GM19397 (cell line): Measurements from ENCODE around the gene GRM4.

Experiments
- ATAC-seq: cut with Tn5 transposase; IDR thresholded peaks from one replicate; pipeline ENCODE4 v1.9.1; 2021; ENCODE audit warnings: mild to moderate bottlenecking, moderate library complexity; ENCODE audit not compliant: unreplicated experiment

The GRM4 gene

DNA sequence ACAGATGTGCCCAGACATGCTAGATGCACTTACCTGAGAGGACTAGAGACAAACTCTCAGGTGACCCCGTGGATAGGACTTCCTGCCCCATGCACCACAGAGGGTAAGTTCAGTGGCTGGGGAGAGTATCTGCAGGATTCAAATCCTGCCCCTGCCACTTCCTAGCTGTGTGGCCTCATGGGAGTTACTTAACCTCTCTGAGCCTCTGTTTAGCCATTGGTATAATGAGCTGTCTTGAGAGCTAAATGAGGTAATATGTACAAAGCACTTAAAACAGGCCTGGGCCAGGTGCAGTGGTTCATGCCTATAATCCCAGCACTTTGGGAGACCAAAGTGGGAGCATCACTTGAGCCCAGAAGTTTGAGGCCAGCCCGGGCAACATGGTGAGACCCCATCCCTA, 59.3 kb downstream of the GRM4 start:
- no peak for ATAC-seq

DNA sequence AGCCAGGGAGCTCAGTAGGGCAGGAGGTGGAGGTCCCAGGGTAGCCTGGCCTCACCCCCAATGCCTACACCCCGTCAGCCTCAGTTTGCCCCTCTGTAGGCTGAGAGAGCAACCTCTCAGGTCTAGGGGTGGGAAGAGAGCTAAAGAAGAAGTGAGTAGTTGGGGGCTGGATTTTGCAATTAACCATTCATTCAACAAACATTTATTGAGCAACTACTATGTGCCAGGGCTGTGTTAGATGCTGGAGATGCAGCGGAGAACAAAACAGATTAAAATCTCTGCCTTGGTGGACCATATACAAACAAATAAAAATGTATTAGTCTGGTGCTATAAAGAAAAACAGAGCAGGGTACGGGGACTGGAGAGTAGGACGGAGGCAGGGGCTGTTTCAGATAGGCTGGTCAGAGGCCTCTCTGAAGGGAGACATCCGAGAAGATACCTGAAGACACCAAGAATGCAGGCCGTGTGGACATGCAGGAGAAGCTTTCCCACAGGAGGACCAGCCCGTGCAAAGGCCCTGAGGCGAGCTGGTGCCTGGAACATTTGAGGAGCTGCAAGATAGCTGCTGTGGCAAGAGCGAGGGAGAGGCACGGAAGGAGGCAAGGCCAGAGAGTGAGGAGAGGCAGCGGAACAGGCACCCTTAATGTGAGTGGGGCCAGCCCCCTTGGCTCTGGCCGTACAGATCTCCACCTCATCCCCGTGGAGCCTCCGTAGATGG, 60.3 kb downstream of the GRM4 start:
- ATAC-seq, result no peak

DNA sequence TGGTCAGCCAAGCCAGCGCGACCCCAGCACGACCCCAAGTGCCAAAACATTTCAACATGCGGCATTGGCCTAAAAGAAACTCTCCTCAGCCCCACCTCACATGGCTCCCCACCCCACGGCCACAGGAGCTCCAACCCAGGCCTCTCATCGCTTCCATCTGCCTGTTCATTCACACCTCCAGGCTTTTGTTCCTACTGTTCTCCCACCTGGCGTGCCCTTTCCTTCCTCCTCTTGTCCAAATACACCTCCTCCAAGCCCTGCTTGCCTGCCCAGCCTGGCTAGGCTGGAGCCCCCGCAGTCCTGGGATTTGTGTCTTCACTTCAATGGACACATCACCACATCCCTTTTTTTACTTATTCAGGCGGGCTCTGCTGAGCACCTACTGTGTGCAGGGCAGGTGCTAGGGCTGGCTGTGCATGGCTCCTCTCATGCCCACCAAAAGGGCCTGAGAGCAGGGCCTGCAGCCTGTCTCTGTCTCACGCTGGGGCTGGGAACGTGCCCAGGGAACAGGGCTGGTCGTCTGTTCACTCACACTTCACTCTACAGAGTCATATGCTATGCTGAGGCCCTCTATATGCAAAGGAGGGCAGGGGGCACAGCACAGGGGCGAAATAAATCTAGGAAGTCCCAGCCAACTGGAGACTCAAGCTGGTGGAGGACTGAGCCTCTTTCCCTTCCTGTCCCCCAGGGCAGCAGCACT, 61.1 kb downstream of the GRM4 start:
- ATAC-seq, result no peak

DNA sequence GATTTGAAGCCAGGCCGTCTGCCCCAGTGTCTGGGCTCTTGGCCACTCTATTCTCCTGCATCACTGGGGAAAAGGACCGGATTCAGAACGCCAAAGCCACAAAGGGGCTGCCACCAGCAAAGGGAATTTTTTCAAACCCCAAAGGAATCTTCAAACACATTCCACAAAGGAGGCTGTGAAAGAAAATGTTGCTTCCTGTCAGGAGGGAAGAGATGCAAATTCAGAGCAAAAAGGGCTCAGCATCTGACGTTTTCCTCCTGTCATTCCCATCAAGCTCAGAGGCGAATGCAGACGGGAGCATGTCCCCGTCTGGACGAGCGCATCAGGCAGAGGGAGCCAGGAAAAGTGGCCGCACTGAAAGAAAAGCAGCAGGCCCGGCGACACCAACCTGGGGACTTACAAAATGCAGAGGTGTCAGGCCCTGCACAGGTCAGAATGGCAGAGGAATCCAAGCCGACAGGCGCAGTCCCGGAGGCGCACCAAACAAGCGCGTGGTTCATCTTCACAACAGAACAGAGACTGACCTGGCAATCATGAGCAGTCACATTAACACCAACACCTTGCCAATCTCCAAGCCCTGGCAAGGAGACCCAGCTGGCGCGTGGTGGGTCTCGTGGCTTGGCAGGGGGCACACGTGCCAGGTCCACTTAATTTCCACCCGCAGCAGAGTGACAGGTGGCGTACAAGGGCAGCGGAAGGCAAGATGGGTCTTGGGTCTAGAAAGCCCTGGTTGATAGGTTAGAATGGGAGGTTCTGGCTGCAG, 62.8 kb downstream of the GRM4 start:
- no peak for ATAC-seq

DNA sequence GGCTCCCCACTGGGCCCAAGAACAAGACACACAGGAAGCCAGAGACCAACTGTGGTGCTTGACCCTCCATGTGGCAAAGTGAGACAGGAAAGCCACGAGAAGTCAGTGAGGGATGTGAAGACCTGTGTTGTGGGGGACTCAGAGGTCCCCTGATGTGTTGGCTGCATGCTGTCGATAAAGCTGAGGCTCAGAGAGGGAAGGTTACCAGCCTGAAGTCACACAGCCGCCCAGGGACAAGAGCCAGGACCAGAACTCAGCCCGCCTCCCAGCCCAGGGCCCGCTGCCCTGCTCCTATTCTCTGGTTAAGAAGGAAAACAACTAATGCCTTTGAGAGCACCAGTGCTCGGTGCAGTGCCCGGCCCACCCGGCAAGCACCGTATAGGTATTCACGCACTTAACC, 63.5 kb downstream of the GRM4 start:
- ATAC-seq, result no peak

DNA sequence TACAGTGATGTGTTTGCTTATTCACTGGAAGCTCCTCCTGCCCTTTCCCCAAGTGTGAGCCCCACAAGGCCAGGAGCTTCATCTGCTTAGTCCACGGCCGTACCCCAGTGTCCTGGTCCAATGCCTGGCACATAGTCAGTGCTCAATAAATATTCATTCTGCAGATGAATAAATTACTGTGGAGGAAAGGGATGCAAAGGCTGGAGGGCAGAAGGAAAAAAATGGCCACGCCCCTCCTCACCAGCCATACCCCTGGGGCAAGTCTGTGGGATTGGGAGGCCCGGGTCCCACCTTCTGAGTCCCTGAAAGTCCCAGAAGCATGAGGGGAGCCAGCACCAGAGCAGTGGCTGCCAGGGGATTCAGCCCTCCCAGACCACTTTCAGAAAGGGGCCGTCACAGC, 65.5 kb downstream of the GRM4 start:
- ATAC-seq, result no peak

DNA sequence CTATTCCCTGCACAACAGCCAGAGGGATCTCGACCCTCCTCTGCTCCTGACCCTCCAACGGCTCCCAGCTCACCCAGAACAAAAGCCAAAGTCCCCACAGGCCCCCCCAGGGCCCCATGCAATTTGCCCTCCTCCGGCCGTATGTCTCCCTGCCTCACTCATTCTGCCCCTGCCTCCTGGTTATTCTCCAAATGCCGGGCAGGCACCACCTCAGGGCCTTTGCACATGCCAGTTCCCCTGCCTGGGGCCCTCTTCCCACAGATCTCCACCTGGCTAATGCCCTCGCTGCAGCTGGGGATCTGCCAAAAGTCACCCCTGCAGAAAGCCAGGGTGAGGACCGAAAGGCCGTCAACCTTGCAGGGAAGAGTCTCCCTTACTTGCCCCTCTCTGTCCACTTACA, 66.0 kb downstream of the GRM4 start:
- no peak for ATAC-seq

DNA sequence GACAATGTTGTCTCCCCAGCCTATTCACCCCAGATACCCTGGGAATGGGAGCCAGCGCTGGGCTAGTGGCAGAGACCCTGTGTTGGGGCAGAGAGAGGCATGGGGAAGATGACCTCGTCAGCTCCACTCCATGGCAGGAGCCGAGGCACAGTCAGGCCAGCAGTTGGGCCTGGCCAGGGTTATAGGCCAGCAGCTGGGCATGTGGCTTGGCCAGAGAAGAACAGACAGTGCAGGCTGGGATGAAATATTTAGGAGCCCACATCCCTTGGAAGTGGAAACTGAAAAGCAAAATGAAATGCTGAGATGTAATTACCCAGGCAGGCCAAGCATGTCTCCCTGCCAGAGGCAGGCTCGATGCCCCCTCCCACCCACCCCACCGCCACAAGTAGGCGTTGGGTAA, 70.0 kb downstream of the GRM4 start:
- no peak for ATAC-seq

DNA sequence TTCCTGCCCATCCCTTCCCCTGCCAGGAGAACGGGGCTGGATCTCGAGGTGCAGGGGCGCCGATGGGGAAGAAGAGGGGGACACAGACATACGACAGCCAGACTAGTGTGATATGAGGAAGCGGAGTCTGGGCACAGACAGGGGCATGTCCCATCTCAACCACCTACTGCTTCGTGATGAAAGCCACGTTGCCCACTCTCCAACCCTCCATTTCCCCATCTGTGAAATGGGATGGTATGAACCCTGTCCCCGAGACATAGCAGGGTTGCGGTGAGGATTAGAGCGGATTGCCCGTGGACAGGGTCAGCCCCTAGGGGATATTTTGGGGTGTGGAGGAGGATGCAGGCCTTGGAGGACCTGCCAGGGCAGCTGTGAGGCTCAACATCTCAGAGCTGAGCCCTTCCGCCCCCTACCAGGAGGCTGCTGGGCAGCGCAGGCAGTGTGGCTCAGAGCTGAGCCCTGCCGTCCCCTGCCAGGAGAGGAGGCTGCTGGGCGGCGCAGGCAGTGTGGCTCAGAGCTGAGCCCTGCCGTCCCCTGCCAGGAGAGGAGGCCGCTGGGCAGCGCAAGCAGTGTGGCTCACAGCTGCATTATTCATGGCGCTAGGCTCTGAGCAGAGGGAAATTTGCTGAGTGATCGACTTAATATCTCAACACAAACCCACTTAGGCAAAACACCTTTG, 71.7 kb downstream of the GRM4 start:
- ATAC-seq, result no peak

DNA sequence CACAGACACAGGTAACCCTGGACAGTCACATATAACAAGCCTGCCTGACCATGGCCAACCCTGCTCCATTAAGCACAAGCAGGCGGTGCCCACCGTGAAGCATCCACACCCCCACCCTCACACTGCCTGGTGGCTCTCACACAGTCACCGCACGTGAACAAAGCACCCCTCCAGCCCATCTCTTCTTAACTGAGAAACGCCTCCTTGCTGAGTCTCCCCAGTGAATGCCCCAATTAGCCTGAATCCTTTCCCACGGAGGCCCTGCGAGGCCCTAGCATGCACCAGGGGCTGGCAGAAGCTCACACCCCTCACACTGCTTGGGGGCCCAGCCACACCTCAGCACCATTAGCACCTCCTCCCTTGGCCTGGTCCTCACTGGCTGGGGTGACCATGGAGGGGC, 72.3 kb downstream of the GRM4 start:
- ATAC-seq, result no peak

DNA sequence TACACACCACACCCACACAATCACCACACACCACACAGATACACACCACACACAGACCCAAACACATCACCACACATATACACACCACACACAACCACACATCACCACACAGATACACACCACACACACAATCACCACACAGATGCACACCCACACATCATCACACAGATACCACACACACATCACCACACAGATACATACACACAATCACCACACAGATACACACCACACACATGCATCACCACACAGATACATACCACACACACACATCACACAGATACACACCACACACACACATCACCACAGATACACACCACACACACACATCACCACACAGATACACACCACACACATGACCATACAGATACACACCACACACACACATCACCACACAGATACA, 73.2 kb downstream of the GRM4 start:
- ATAC-seq, result no peak

DNA sequence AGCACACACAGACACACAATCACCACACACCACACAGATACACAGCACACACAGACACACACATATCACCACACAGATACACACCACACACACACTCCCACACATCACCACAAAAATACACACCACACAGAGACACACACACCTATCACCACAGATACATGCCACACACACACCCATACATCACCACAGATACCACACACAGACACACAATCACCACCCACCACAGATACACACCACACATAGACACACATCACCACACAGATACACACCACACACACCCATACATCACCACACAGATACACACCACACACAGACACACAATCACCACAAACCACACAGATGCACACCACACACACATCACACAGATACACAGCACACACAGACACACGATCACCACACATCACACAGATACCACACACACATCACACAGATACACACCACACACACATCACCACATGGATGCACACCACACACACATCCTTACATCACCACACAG, 74.0 kb downstream of the GRM4 start:
- ATAC-seq, result no peak

DNA sequence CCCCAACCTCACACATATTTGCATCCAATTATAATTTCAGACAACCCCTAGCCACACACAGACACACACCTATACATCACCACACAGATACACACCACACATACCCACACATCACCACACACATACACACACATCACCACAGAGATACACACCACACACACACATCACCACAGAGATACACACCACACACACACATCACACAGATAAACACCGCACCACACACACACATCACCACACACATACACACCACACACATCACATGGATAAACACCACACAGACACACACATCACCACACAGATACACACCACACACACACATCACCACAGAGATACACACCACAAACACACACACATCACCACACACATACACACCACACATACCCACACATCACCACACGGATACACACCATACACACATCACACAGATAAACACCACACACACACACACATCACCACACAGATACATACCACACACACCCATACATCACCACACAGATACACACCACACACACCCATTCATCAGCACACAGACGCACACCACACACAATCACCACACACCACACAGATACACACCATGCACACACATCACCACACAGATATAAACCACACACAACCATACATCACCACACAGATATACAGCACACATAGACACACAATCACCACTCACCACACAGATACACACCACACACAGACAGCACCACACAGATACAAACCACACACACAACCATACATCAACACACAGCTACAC, 74.6 kb downstream of the GRM4 start:
- ATAC-seq, result no peak

DNA sequence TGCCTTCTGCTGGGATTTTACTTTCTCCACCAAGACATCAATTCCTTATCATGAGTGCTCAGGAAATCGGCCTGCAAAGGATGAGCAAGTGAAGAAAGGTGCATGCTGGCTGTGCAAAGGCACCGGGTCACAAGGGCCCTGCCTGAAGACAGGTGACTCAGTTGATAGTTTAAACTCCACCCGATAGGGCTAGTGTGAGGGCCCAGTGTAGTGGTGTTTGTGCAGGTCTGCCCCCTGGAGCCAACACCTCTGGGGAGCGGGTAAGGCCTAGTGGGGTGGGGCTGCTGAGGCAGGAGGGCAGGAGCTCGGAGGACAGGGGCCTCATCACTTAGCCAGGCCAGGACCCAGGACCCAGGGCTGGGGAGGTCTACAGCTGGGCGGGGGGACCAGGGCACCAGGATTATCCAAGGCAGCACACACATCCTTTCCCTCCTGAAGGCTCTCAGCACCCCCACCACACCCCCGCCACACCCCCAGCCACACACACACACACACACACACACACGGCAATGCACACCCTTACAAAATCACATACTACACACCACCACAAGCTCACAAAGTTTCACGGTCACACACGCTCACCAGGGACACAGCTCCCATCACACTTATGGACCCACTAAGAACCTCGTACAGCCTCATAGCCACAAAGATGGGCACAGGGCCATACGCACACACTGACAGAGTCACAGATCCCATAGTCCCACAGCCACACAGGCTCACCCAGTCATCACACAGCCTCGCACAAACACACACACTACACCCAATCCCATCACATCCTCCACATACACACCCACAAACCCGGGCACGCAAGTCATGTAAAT, 75.4 kb downstream of the GRM4 start:
- ATAC-seq, result no peak

DNA sequence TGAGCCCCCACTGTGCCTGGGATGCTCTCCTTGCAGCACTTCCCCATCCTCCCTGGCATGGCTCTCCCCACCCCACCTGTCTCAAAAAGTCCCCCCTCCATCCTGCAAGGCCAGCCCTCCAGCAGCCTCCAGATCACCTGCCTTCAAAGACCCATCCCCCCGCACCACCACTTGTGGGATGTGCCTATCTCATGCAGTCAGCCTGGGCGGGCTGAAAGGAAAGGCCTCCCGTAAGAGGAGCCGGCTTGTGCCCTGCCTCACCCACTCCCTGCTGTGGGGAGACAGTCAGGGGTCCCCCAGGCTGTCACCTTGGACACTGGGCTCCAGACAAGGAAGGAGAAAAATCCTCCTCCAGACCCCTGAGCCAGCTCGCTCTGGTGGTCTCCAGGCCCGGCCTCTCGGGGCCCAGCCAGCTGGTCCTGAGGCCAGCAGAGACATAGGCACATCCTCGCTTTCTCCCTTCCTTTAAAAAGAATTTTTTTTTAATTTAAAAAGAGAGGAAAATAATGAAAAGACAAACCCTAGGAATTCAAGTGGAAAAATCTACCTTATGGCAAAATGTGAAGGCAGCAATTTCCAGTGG, 77.3 kb downstream of the GRM4 start:
- no peak for ATAC-seq

DNA sequence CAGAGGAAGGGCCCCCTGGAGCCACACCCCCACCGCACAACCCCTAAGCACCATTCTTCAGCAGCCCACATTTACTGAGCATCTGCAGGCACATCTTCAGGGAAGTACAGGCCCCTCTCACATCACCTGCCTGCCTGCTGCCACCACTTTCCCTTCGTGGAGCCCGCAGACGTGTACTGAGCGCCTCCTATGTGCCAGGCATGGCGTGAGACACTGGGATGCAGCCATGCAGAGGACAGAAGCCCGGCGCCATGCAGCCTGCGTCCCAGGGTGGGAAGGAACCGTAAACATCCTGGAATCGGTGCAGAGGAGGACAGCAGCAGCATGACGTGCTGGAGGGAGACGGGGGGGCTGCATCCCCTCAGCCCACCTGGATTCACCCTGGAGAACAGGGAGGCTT, 78.1 kb downstream of the GRM4 start:
- ATAC-seq, result no peak

DNA sequence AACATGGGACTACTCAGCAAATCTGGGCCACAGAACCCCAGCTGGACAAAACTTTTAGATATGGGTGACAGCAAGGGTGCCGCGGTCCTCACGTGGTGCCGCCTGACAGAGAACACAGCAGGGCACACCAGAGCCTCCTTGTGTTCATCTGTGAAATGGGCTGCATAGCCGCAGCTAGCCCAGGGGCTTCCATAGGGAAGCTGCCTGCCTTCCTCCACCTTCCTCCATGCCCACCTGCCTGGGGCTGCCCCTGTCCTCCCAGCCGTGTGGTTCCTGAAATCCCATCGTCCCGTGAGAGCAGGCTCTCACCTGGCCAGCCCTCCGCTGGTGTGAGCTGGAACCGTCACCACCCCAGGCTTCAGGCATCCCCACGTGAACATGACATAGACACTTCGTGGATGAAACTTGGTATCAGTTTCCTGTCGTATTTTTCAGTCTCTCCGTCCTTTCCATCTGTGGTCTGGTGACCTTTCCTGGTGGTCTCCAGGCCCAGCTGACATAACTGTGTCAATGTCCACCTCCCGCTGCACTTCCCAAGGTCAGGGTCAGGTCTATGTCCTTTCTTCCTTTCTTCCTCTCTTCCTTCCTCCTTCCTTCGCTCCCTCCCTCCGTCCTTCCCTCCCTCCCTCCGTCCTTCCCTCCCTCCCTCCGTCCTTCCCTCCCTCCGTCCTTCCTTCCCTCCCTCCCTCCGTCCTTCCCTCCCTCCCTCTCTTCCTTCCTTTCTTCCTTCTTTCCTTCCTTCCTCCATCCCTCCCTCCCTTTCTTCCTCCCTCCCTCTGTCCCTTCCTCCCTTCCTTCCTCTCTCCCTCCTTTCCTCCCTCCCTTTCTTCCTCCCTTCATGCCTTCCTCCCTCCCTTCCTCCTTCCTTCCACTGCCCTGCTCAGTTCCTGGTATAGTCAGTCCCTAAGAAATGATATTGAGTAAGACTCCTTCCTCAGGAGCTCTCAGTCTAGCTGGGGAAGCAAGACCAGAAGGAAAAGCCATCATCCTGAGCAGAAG, 78.8 kb downstream of the GRM4 start:
- no peak for ATAC-seq

DNA sequence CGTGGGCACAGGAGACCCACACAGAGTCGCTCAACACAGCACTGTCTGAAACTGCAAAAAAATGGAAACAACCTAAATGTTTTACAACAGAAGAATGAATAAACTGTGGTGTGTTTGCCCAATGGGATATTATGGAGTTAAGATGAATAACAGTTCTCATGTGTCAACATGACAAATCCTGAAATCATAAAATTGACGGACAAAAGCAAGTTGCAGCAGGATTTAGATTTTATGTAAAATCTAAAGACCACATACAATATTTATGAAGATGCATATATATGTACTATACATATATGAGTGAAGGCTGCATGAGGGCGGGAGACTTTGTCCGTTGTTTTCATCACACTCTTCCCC, 79.7 kb downstream of the GRM4 start:
- ATAC-seq, result no peak
